HG02610 (cell line): Measurements from ENCODE around the gene VAV1.

ENCODE experiments used
- ATAC-seq: cut with Tn5 transposase; IDR thresholded peaks from one replicate; pipeline ENCODE4 v1.9.1; 2021; ENCODE audit warnings: mild to moderate bottlenecking, moderate library complexity; ENCODE audit not compliant: unreplicated experiment

VAV1 gene

GRCh38 chr19:6886277-6886897, 113.9 kb downstream of the VAV1 start:
- no peak for ATAC-seq

GRCh38 chr19:6887316-6887715, 114.8 kb downstream of the VAV1 start, which contains the start of gene ADGRE1:
ADGRE1 (plus strand) TSS chr19:6887579; CDS start chr19:6887609, 30 bp downstream.
- no peak for ATAC-seq

- no peak for ATAC-seq
Measured at GRCh38 chr19:6888967-6889366, 116.5 kb downstream of the VAV1 start.

- ATAC-seq = no peak
Measured at GRCh38 chr19:6890401-6890913, 117.9 kb downstream of the VAV1 start.

- no peak for ATAC-seq
Measured at GRCh38 chr19:6890938-6891337, 118.4 kb downstream of the VAV1 start.

- ATAC-seq = no peak
Measured at GRCh38 chr19:6891761-6892385, 119.4 kb downstream of the VAV1 start.

- no peak for ATAC-seq
Measured at GRCh38 chr19:6894313-6894712, 121.8 kb downstream of the VAV1 start.

- no peak for ATAC-seq
Measured at GRCh38 chr19:6903446-6903845, 130.9 kb downstream of the VAV1 start.

- no peak for ATAC-seq
Measured at GRCh38 chr19:6906559-6907060, 134.1 kb downstream of the VAV1 start.
